K562 (cell line): Measurements from ENCODE around the gene PURA. TPM values are rescaled to one million over a fixed set of nuclear protein-coding genes. Genes with fewer than 3 reads are reported as not detected.

Experiments used
- ARID3A ChIP-seq: IDR thresholded peaks from 2 replicates; pipeline ENCODE4 v1.6.1; 2012; ENCODE audit warnings: low read depth, low read length, improper control_type of control experiment, borderline replicate concordance
- CCNT2 ChIP-seq: IDR thresholded peaks from 2 replicates; pipeline ENCODE4 v1.6.1; 2011; ENCODE audit warnings: borderline replicate concordance, low read depth, mild to moderate bottlenecking, moderate library complexity, mixed read lengths, low read length; ENCODE audit not compliant: insufficient read length; ENCODE audit errors: extremely low read depth
- EGR1 ChIP-seq: fragments of 450-650 bp; conservative IDR thresholded peaks from 2 replicates; pipeline ENCODE4 v1.6.1; 2017; ENCODE audit warnings: mild to moderate bottlenecking
- HNRNPL ChIP-seq: fragments of 200-400 bp; formaldehyde crosslinking; IDR thresholded peaks from 2 replicates; pipeline ENCODE4 v1.6.1; 2017; ENCODE audit warnings: low read depth, mild to moderate bottlenecking, low read length
- KDM2B ChIP-seq: fragments of 250-450 bp; sonication (Bioruptor Pico); IDR thresholded peaks from 2 replicates; pipeline ENCODE4 v1.8.0; 2021; ENCODE audit warnings: mild to moderate bottlenecking, moderate library complexity
- ZBTB33 ChIP-seq: sonication (generic); formaldehyde crosslinking; IDR thresholded peaks from 2 replicates; pipeline ENCODE4 v1.8.1; 2023; ENCODE audit warnings: mild to moderate bottlenecking, missing genetic modification reagents
- ZNF165 ChIP-seq: fragments of 250-450 bp; sonication (Bioruptor Pico); IDR thresholded peaks from 2 replicates; pipeline ENCODE4 v1.4.0; 2020; ENCODE audit warnings: borderline replicate concordance
- polyA plus RNA-seq, 8 experiments: library from polyadenylated mRNA; depleted of rRNA in 4 of 8; stranded (reverse) in 5 of 8; unstranded in 3 of 8; fragments of >200 nt; fragmentation: Nextera tagmentation in 2 of 8; fragmentation: Illumina TruSeq in 1 of 8; extraction: Ambion mirVana in 2 of 8; extraction: Trizol in 1 of 8; gene quantifications; 2 replicates each; pipeline versions ENCODE4 v1.2.1 to v1.2.3, GENCODE V29; 2011 to 2014; ENCODE audit warnings: inconsistent platforms in 1 of 8, missing spikeins in 1 of 8
- total RNA-seq, 7 experiments: library from RNA; depleted of rRNA in 6 of 7; stranded (reverse); fragments of >200 nt in 6 of 7; fragmentation: Illumina TruSeq in 2 of 7; extraction: Trizol in 2 of 7; gene quantifications; 2 replicates each; pipeline versions ENCODE4 v1.2.1 to v1.2.3, GENCODE V29; 2011 to 2021; ENCODE audit warnings: low replicate concordance in 1 of 7
- TF ChIP-seq, protein P1 (sequence below), 2 experiments: IDR thresholded peaks; 2 replicates each; pipeline ENCODE4 v1.6.1; 2012; ENCODE audit warnings: improper control_type of control experiment in 2 of 2, low read depth in 2 of 2, low read length in 2 of 2, borderline replicate concordance in 1 of 2

The PURA gene
- total and polyA plus RNA-seq, 9 of the 15 experiments (the other 6 are each of a cell fraction or from before 2014, with no cell fraction given) = 3.2 to 11.1 (median 5.4) TPM

DNA sequence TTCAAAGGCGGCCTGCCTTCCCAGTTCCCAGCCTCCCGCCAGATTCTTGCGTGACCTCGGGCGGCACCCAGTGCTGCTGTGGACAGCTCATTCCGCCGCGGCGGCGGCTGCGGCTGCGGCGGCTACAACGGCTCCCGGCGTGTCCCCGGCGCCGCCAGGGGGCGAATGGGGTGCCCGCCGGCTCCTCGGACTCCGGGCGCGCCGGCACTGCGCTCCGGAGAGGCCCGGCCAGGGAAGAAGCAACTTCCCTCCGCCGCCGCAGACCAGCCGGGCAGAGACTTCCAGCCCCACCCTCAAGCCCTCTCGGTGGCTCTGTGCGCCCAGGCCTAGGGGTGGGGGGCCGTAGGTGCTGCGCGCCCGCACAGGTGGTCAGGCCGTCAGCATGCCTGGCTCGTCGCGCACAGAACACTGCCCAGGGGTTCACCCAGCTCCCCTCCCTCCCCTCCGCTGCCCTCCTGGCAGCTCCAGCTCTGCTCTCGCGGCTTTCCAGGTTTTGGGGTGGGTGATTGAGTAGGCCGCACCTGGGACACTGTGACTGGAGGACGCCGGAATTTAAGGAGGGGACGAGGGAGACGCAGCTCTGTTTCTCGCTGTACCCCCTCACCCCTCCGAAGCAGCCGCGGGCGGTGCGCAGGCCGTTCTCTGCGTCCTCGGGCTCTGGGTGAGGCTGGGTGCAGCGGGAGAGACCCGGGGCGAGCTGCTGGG, 32.1 kb downstream of the PURA start (continued):
- TF ChIP-seq, protein P1, sequence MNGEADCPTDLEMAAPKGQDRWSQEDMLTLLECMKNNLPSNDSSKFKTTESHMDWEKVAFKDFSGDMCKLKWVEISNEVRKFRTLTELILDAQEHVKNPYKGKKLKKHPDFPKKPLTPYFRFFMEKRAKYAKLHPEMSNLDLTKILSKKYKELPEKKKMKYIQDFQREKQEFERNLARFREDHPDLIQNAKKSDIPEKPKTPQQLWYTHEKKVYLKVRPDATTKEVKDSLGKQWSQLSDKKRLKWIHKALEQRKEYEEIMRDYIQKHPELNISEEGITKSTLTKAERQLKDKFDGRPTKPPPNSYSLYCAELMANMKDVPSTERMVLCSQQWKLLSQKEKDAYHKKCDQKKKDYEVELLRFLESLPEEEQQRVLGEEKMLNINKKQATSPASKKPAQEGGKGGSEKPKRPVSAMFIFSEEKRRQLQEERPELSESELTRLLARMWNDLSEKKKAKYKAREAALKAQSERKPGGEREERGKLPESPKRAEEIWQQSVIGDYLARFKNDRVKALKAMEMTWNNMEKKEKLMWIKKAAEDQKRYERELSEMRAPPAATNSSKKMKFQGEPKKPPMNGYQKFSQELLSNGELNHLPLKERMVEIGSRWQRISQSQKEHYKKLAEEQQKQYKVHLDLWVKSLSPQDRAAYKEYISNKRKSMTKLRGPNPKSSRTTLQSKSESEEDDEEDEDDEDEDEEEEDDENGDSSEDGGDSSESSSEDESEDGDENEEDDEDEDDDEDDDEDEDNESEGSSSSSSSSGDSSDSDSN (IDR thresholded peaks at IDR 0.05; ENCODE audit: borderline replicate concordance in 1 of 2, low read depth in 2 of 2, low read length in 2 of 2) = peak; percentile 86 to 87
- 0 out of 2 replicates have a peak, but pooled peaks have one; percentile 40 for TF ChIP-seq HNRNPL
- TF ChIP-seq KDM2B = peak; percentile 14; the same call in 1 of the 2 replicates
- peak; percentile 56 for TF ChIP-seq CCNT2
- TF ChIP-seq ZBTB33 (CRISPR knock-in tag) = peak; percentile 90
- TF ChIP-seq ZNF165 (CRISPR knock-in tag) = no peak
- no peak for TF ChIP-seq ARID3A
- no peak for TF ChIP-seq EGR1
